ENCODE data around the gene KIAA2012. TPM values are rescaled to one million over a fixed set of nuclear protein-coding genes. Genes with fewer than 3 reads are reported as not detected.

Gene KIAA2012
- total RNA-seq, 2 experiments from 2014 or later = not detected

DNA sequence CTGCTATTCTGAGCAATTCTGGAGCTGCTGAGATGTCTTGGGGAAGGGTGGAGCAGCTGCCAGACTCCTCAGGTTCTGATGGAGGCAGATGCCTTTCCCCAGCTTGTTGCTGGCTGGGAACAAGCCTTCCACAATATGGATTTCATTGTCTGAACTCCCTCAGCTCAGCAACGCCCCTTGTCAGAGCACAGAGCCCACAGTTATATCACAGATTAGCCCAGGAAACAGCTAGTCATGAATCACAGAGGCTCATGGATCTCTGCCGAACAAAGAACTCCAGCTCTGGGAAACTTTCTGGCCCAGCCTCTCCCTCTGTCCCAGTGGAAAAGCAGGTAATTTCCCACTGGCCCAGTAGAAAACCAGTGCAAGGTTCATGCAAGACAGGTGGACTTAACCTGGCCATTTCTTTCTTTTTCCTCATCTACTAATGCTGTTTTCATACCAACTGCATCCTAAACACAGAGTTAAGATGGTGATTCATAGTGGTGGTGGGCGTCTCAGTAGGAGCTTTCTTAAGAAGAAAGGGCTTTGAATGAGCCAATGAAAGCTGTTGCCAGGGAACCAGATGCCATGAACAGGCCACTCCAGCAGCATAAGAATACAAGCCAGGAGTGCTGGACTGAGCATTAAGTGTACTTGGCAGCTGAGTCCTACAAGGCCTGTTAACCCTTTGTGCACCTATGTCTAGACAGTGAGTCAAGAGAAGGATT is 8.7 kb upstream of the KIAA2012 start:
- no TSS peak for BruUV-seq (replicated peaks)
- Histone ChIP-seq H3K4me1 (ENCODE audit: insufficient read depth, low read length, poor library complexity, severe bottlenecking) (no peaks in the 10 kb centered on the region), H3K27ac (ENCODE audit: low read depth, low read length, poor library complexity, severe bottlenecking) (no peak overlapping the region), H3K9me2 (ENCODE audit: insufficient read depth, low read length) (no peaks in the 10 kb centered on the region), H4K20me1 (ENCODE audit: insufficient read depth, low read length) (no peaks in the 10 kb centered on the region), H3K36me3 (ENCODE audit: insufficient read depth, low read length) (no peaks in the 10 kb centered on the region), H2AFZ (ENCODE audit: low read length) (no peak overlapping the region), H3K79me2 (ENCODE audit: insufficient read depth, low read depth, low read length) (no peaks in the 10 kb centered on the region), H3K4me2 (ENCODE audit: low read length) (no peak overlapping the region), H3K9me3 (ENCODE audit: low read length) (no peaks in the 10 kb centered on the region), H3K4me3 (ENCODE audit: low read depth, low read length, poor library complexity, severe bottlenecking) (no peak overlapping the region)
- TF ChIP-seq EZH2phosphoT487 (IDR thresholded peaks at IDR 0.05; ENCODE audit: borderline replicate concordance, low read depth, low read length) = no peak
- TF ChIP-seq, protein P1, sequence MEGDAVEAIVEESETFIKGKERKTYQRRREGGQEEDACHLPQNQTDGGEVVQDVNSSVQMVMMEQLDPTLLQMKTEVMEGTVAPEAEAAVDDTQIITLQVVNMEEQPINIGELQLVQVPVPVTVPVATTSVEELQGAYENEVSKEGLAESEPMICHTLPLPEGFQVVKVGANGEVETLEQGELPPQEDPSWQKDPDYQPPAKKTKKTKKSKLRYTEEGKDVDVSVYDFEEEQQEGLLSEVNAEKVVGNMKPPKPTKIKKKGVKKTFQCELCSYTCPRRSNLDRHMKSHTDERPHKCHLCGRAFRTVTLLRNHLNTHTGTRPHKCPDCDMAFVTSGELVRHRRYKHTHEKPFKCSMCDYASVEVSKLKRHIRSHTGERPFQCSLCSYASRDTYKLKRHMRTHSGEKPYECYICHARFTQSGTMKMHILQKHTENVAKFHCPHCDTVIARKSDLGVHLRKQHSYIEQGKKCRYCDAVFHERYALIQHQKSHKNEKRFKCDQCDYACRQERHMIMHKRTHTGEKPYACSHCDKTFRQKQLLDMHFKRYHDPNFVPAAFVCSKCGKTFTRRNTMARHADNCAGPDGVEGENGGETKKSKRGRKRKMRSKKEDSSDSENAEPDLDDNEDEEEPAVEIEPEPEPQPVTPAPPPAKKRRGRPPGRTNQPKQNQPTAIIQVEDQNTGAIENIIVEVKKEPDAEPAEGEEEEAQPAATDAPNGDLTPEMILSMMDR (conservative IDR thresholded peaks at IDR 0.05; ENCODE audit: low read length) = no peak
- CTCF ChIA-PET (ENCODE audit: unreplicated experiment) = no interaction called here
- intact Hi-C loops (cut with micrococcal nuclease; ENCODE audit: unreplicated experiment) = no loop called here
- POLR2A ChIA-PET = interaction anchor here (1.0 kb wide), 1 partner anchor 9 kb away, joined by 3 read pairs; the partner anchor contains the start of gene KIAA2012
- DNase-seq (ENCODE audit: low spot score) = no peak

DNA sequence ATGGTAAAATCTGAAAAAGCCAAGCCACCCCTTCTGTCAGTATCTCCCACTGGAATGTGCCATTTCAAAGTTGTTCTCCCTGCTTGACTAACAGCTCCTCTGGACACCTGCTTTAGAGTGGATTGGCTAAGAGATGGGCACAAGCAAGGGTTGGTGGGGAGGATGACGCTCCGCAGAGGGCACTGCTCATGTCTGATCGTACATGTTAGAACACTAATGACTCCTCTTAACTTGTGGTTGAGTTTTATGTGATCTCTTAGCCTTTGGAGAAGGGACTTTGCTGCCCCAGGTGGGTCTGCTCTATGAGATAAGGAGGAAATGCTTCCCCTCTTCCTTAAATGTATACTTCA is 8.2 kb upstream of the KIAA2012 start:
- no peaks in the 10 kb centered on the region for H3K9me3 ChIP-seq (ENCODE audit: low read length)
- CTCF ChIA-PET (ENCODE audit: unreplicated experiment) = no interaction called here
- POLR2A ChIA-PET = interaction anchor here (0.6 to 1.4 kb wide), 2 partner anchors 12 to 487 kb away, joined by 3 read pairs; no protein-coding TSS in a partner anchor
- no peak overlapping the region for H3K4me3 ChIP-seq (ENCODE audit: low read depth, low read length, poor library complexity, severe bottlenecking)
- H3K4me1 ChIP-seq (ENCODE audit: insufficient read depth, low read length, poor library complexity, severe bottlenecking) = no peaks in the 10 kb centered on the region
- H2AFZ ChIP-seq (ENCODE audit: low read length) = no peak overlapping the region
- intact Hi-C loops (cut with micrococcal nuclease; ENCODE audit: unreplicated experiment) = no loop called here
- no peak for DNase-seq (ENCODE audit: low spot score)
- BruUV-seq (replicated peaks) = no TSS peak
- H3K9me2 ChIP-seq (ENCODE audit: insufficient read depth, low read length) = no peaks in the 10 kb centered on the region
- no peaks in the 10 kb centered on the region for H4K20me1 ChIP-seq (ENCODE audit: insufficient read depth, low read length)
- H3K36me3 ChIP-seq (ENCODE audit: insufficient read depth, low read length) = no peaks in the 10 kb centered on the region
- TF ChIP-seq, protein P1 (conservative IDR thresholded peaks at IDR 0.05; ENCODE audit: low read length) = no peak
- TF ChIP-seq EZH2phosphoT487 (IDR thresholded peaks at IDR 0.05; ENCODE audit: borderline replicate concordance, low read depth, low read length) = no peak
- H3K27ac ChIP-seq (ENCODE audit: low read depth, low read length, poor library complexity, severe bottlenecking) = no peak overlapping the region
- H3K79me2 ChIP-seq (ENCODE audit: insufficient read depth, low read depth, low read length) = no peaks in the 10 kb centered on the region
- no peak overlapping the region for H3K4me2 ChIP-seq (ENCODE audit: low read length)

DNA sequence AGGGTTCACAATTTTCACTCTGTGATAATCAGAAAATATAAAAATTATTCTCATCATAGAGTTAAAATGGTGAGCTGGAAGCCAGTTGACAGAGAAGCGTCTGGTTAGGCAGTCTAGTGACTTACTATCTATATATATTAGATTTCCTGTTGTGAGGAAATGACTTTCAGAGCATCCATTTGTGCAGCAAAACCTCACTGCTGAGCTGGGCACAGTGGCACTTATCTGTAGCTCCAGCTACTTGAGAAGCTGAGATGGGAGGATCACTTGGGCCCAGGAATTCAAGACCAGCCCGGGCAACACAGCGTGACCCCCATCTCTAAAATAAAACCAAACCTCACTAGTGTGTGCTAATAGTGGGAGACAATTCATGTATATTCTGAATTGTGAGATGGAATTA is 7.2 kb upstream of the KIAA2012 start:
- intact Hi-C loops (cut with micrococcal nuclease; ENCODE audit: unreplicated experiment) = no loop called here
- no TSS peak for BruUV-seq (replicated peaks)
- H2AFZ ChIP-seq (ENCODE audit: low read length) = no peak overlapping the region
- CTCF ChIA-PET (ENCODE audit: unreplicated experiment) = no interaction called here
- TF ChIP-seq, protein P1 (conservative IDR thresholded peaks at IDR 0.05; ENCODE audit: low read length) = no peak
- TF ChIP-seq EZH2phosphoT487 (IDR thresholded peaks at IDR 0.05; ENCODE audit: borderline replicate concordance, low read depth, low read length) = no peak
- H3K27ac ChIP-seq (ENCODE audit: low read depth, low read length, poor library complexity, severe bottlenecking) = no peak overlapping the region
- no peaks in the 10 kb centered on the region for H3K9me2 ChIP-seq (ENCODE audit: insufficient read depth, low read length)
- H3K4me2 ChIP-seq (ENCODE audit: low read length) = no peak overlapping the region
- H3K36me3 ChIP-seq (ENCODE audit: insufficient read depth, low read length) = no peaks in the 10 kb centered on the region
- H3K4me3 ChIP-seq (ENCODE audit: low read depth, low read length, poor library complexity, severe bottlenecking) = no peak overlapping the region
- DNase-seq (ENCODE audit: low spot score) = no peak
- H4K20me1 ChIP-seq (ENCODE audit: insufficient read depth, low read length) = no peaks in the 10 kb centered on the region
- POLR2A ChIA-PET = interaction anchor here (0.5 to 1.4 kb wide), 2 partner anchors 11 to 952 kb away, joined by 3 read pairs; no protein-coding TSS in a partner anchor
- H3K4me1 ChIP-seq (ENCODE audit: insufficient read depth, low read length, poor library complexity, severe bottlenecking) = no peaks in the 10 kb centered on the region
- H3K79me2 ChIP-seq (ENCODE audit: insufficient read depth, low read depth, low read length) = no peaks in the 10 kb centered on the region
- no peaks in the 10 kb centered on the region for H3K9me3 ChIP-seq (ENCODE audit: low read length)
